NCI-H345 (cell line): Measurements from ENCODE around the gene FBN1.

Experiments used
- DNase-seq: peaks from one replicate; lab custom pipeline; 2025; lab: John Stamatoyannopoulos, UW

Gene FBN1

DNA sequence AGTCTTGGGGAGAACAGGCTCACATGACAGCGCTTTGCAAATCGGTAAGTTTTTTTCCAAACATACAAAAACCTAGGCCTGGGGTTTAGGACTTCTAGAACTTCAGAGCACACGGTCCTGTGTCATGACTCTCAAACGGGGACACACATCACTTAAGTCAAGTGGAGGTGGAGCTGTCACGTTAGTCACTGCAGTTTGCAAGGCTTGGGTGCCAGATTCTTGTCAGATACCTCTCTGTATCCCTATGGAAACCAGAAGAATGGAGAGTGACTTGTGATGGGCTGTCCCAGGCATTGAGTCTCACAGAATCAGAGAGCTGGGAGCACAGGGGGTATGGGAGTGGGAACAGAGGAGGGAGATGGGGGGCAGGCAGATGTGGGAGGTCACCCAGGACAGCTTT, 249.5 kb downstream of the FBN1 start:
- no peak for DNase-seq

DNA sequence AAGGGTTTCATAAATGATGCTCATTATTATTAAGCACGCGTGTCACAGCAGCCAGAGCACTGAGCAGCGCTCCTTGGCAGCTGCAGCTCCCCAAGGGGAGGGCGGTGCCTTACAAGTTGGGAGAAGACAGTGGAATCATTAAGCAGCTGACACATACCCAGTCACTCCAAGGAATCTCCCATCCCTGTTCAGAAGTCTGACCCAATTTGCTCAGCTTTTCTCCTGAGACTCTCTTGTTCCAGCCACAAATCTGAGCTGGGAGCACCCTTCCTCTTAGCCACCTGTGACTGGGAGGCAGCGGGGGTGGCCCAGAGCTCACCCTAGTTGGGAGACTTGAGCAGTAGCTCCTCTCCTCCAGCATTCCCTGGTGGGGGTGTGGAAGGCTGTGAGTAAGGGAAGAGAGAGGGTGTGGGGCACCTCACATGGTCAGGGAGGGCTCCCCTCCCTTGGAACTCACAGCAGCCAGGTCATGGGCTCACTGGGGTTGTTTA, 249.9 kb downstream of the FBN1 start:
- no peak for DNase-seq

DNA sequence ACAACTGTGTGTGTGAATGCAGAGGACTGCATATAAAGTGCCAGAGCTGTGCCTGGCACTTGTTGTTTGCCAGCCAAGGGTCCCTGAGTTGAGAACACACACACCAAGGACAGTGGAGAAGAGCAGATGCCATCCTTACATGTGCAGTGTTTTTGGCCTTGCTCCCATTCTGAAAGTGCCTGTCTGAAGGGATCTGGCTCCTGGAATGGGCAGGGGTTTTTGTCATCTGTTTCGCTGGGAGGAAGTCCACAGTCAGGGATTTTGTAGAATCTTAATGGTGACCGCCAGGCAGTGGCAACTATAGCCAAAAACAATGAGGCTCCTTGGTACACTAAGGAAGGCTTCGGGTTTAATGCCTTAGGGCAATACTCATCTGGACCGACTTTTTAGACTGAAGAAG, 250.5 kb downstream of the FBN1 start:
- DNase-seq, result no peak

DNA sequence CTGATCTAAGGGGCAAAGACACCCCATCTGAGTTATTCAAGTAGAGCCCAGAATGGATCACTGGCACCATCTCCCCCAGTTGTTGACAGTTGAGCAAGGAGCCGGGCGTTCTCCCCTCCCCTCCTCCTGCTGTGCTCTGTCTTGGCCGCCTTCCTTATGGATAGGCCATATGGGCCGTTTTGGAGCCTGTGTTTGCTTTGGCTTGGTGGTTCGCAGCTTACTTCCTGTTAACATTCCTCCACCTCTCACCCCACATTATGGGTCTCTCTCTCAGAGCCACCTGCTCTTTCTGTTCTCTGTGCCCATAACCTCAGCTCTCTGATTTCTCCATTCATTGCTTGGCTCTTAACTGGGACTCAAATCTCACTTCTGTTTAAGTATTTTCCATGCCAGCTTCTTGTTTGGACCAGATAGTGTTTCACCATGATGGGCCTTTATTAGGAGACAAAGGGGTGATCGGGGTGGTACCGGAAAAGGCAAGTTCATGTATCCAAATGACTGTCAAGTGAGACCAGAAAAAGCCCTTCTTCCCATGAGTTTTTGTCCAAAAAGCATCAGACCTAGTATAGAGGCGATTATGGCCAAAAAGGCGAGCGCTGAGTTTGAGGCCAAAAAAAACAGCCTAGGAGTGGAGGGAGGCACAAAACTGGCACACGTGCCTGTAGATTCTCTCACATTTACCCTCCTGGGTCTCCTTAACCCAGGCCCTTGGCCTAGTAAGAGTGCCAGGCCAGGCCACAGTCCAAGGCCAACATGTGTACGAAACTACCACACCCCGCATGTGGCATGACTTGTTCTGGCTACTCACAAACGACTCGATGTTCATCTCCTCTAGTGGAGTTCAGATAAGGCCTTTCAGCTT, 251.6 kb downstream of the FBN1 start:
- DNase-seq, result no peak

DNA sequence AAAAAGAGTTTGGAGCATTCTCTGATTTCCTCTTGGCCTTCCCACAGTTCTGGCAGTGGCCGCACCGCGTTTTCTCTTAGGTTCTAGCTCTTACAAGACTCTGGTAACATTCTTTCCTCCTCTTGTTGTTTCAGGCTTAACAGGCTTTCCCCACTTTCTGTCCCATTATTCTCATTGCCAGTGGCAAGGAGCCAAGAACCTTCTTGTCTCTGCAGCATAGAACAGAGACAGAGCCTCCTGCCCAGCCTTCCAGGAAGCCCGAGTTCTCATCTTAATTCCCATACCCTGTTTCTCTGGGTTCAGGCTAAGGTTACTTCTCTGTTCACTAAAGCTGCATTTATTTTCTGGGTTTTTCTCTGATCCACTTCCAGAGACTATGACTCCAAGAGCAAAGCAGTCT, 253.2 kb downstream of the FBN1 start:
- no peak for DNase-seq

DNA sequence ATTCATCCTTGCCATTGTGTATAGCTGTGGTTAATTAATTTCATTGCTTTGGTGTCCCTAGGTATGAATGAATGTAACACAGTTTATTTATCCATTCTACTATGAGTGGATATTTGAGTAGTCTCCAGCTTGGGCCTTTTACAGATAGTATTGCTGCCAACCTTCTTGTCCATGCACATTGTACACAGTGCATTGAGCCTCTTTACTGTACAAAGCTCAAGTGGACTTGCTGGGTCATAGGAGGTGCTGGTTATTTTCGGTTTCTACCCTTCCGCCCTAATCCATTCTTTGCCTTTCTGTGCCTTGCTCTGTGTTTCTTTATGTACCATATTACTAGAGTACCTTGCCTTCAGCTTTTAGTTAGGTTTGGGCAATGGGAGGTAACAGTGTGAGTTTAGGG, 253.6 kb downstream of the FBN1 start:
- DNase-seq, result no peak

DNA sequence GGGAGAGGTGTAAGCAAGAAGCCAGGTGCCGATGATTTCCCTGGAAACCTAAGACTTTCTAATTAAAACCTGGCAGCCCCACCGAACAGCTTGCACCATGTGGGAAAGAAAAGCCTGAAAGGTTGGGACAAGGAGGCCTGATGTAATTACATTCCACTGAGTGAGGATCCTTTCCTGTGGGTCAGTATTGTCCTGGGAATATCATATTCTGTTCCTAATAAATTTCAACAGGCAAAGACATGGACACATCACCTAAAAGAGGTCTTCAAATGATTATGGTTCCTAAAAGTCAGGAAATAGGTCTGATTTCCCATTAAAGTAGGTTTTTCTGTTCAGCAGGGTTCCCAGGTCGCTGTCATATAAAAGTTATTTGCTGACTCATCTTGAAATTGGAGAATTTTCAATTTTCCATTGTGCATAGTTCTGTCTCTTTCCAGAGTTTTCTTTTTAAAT, 255.8 kb downstream of the FBN1 start:
- DNase-seq, result no peak

DNA sequence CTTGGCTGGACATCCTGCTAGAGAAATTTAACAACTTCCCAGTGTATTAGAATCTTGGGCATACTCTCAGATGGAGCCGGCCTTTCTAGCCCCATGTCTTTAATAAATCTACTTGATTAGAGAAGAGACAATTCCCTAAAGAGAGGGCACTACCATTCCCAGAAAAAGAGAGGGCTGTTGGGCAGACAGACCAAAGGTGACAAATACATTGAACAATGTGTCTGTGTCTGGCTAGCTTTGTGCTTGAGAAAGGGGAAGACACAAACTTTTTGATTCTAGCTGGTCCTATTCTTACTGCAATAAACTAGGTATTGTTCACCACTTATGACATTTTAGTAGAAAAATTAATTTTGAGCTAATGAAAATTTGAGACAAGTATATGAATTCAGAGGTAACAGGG, 256.6 kb downstream of the FBN1 start:
- no peak for DNase-seq

DNA sequence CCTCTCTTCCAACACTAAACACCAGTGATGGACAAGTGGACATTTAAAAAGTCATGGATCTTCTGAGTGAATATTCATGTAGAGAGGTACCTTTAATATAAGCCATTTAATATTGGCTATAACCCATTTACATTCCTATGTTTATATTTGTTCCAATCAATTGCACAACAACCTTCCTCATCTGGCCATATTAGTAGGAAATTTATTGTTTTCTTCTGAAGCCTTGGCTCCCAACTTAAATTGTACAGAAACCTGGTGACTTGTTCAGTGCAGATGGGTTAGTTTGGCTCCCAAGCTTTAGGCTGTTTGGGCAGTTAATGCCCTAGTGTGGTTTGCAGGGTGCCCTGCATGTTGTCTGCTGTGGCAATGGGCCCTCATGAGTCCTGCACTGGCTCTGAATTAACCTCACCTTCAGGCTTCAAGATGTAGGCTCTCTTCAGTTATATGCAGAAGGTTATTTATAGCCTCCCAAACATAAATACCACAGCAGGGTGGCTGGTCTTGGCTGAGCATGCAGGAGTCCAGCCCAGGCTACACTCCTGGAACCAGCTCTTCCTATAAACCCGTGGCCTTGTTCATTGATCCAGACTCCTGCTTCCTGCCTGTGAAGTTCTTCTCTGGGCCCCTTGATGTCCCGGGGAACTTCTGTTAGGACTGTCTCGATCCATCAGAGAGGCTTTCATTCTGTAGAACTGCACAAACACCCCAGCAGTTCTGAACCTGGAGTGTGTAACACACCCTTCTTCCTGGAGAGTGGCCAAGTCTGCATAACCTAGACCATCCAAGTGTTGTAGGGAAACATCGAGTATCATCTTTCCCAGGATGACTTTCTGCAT, 257.3 kb downstream of the FBN1 start:
- no peak for DNase-seq

DNA sequence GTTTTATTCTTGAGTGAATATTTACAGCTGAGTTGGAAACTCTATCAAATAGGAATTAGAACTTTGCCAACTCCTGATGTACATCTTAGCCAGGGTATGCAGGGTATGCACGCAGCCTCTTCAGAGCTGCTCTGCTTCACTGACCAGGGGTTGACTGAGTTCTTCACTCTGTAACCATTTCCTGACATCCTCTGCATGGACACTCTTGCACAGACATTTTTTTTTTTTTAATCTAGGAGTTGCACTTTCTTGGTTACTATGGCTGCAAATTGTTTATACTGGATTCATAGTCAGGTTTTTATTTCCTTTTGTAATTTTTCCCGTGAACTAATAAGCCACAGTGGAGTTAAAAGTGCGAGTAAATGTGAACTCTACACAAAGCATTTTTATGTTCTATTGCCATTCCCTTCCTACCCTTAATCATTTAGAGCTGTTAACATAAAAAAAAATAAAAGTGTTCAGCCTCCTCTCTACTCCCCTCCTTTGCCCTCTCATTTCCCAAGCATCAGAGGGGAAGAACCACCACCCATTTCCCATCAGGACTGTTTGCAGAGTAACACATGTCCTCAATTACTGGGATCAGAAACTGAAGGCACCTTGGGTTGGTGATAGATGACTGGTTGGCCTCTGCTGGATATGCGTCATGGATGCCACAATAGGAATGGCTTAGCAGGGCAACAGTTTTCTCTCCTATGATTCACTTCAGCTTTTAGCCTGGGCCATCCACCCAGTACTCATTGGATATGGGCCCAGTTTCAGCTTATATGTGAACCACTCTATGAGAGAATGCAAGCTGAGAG, 260.3 kb downstream of the FBN1 start:
- no peak for DNase-seq

DNA sequence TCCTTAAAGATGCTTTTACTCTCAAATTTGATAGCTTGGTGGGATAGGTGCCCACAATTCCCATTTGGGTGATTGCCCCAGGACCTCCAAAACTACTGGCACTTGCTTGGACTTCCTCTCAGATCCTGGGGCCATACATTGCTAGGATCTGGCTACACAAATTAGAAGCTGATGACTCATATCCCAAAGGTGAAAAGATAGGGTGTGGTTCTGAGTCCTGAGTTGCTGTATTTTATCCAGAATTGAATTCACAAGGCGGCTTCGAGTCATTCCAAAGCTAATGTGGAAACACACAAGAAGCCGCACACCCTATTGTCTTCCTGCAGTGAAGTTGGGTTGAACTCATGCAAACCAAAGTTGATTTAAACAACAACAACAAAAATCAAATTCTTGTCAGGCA, 260.9 kb downstream of the FBN1 start:
- DNase-seq, result no peak

DNA sequence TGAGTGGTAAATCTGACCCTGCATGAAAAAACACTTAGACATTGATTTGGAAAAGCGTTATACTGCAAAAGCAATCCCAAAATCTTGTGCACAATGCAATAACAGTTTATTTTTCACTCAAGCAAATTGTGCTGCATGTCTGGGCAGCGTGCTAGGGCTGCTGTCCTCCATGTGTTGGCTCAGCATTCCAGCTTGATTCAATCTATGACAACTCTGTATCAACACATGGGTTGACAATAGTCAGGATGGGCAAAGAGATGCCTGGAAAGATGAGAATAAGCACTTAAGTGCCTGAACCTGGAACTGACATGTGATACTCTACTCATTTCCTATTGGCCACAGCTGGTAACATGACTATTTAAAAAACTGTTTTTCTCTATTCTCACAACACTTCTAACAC, 262.5 kb downstream of the FBN1 start:
- DNase-seq, result no peak

DNA sequence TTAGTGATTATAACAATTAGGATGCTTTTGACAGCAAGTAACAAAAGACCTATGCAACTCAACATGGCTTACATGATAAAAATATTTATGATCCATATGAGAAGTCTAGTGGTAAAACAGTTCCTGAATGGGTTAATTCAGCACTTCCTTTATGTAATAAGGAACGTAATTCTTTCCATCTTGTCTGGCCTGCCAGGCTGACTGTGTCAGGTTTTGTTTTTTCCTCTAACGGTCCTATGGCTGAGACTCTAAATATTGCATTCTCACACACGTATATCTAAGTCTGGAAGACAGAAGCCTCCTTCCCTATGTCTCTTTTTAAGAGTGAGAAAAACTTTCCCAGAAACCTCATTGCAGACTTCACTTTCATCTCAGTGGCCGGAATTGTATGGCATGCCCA, 263.6 kb downstream of the FBN1 start:
- no peak for DNase-seq

DNA sequence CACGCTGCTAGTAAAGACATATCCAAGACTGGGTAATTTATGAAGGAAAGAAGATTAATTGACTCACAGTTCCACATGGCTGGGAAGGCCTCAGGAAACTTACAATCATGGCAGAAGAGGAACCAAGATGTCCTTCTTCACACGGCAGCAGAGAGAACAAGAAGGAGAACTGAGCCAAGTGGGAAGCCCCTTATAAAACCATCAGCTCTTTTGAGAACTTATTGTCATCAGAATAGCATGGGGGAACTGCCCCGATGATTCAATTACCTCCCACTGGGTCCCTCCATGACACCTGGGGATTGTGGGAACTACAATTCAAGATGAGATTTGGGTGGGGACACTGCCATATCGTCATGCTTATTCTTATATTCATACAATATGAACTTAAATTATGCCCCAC, 265.3 kb downstream of the FBN1 start:
- no peak for DNase-seq

DNA sequence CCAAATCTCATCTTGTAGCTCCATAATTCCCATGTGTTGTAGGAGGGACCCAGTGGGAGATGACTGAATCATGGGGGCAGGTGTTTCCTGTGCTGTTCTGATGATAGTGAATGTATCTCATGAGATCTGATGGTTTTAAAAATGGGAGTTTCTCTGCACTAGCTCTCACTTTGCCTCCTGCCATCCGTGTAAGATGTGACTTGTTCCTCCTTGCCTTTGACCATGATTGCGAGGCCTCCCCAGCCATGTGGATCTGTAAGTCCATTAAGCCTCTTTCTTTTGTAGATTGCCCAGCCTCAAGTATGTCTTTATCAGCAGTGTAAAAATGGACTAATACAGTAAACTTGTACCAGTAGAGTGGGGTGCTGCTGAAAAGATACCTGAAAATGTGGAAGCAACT, 269.7 kb downstream of the FBN1 start:
- DNase-seq, result no peak

DNA sequence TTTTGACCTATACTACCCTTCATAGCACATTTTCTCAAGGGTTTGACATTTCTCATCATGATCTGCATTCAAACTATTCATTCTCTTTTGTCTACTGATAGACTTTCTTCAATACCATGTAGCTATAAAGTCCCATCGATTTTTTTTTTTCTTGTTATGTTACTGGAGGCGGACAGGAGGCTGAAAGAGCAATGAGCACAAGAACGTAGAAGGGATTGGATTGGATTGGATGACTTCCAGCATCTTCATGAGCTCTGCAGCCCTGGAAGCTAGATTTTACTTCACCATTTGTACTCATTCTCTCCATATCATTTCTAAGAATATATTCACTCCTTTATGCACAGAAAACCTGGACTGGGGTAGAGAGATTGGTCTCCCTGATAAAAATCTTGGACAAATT, 271.0 kb downstream of the FBN1 start:
- DNase-seq, result no peak

DNA sequence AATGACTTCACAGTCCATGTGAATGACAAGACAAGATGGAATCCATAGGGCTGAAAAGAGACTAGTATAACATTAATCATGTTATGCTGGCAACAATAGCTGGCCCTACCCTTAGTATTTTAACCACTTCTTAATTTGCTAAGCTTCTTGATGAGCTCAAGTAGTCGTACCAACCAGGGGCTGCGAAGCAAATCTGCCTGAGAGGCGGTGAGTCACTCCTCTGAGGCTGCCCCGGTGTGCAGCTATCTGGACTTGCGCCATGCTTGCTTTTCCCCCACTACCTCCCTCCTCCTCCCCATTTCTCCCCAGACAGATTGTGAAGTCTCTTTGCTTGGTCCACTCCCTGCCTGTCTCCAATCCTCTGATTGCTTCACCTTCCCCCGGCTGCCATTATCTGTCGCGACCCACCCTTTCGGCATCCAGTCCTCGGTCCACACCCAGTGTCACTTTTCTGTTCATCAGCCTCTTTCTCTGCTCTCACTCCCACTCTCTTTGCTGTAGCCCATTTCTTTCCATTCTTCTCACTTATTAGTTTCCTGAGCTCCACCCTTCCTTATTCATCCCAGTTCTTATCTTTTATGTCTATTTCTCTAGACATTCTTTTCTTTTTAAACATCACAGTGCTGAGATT, 271.6 kb downstream of the FBN1 start:
- no peak for DNase-seq

DNA sequence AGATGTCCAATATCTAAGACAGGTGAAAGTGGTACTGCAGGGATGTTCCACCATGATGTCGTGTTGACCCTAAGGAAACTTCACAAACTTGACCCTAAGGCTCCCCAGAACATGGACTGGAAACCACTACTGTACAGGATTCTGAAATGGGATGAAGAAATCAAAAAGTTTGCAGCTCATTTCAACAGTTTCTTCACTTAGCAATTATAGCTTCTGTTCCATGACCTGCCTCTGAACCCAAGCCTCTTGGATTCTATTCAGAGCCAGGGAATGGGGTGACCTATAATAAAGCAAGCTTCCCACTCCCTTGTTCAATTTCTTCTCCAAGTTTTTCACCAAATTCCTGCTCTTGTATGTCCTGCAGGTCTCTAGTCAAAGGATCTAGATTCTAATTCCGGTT, 273.5 kb downstream of the FBN1 start:
- DNase-seq, result no peak

DNA sequence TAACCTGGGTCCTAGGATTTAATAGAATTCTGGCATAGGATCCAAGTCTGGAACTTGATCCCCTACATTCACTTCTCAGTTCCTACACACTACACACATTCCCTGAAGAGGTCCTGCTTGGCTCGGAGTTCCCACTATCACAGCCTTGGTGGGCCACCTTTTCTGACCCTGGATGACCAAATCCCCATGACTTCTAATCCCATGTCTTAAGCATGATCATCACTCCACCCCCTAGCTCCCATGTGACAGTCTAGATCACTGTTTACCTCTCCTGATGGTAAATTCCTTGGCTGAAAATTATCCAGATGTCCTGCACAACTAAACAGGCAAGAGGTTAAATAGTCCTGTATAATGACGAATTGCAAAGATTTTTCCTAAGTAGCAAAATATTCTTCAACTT, 274.0 kb downstream of the FBN1 start:
- DNase-seq, result no peak

DNA sequence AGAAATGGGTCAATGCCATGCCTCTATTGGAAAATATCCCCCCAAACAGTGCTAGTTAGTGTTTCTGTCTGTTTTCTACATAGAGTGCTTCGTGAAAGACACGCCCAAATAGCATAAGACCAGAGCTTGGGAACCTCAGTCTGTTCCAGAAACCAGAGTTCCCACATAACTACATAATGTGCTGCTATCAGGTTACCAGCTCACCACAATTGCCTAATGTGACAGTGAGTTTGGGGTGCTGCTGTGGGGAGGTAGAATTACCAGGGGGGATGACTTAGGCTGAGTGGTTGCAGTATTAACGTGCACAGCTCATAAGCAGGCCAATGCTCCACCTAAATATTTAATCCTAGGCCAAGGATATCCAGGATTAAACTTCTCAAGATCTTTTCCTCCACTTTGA, 275.0 kb downstream of the FBN1 start:
- no peak for DNase-seq

DNA sequence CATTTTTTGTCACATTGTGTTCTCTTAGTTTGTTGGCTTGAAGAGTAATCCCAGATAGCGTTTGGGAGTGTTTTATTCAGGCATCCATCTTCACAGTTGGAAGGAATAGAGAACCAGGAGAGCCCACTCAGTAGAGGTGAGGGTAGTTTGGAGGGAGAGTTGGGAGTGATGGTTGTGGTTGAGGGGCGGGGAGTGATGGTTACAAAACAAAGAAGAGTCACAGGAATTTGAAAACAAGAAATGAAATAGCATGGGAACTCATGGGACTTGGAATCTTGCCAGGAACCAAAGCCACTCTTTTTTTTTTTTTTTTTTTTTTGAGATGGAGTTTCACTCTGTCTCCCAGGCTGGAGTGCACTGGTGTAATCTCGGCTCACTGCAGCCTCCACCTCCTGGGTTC, 278.0 kb downstream of the FBN1 start:
- DNase-seq, result no peak
